ENCODE measurements around the gene RTN4R. TPM values are rescaled to one million over a fixed set of nuclear protein-coding genes. Genes with fewer than 3 reads are reported as not detected.

The RTN4R gene
- total and polyA plus RNA-seq, 9 of the 15 experiments (the other 6 are each of a cell fraction or from before 2014, with no cell fraction given): 0.04 to 2.8 (median 1.4) TPM; not detected in 3

DNA sequence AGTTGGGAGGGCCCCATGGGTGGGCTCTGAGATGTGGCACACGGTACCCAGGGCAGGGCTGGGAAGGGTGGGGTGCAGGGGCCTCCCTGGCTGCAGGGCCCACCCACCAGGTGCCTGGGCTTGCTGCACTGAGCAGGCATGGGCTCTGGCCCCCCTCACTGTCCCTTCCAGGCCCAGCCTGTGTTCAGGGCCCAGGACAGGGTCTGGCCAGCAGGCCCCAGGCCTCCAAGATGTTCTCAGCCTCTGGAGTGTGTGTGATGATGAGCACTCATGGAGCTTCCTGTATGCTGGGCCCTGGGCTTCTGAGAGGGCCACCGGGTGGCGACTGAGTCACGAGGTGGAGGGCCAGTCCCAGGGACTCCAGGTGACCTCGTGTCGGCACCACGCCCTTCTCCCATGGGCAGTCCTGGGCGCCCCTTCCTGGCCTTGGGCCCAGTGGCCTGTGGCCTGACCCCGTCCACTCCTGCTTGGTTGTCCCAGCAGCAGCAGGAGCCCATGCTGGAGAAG lies 61.4 kb downstream of the RTN4R start (continued):
- TF ChIP-seq, protein P1, sequence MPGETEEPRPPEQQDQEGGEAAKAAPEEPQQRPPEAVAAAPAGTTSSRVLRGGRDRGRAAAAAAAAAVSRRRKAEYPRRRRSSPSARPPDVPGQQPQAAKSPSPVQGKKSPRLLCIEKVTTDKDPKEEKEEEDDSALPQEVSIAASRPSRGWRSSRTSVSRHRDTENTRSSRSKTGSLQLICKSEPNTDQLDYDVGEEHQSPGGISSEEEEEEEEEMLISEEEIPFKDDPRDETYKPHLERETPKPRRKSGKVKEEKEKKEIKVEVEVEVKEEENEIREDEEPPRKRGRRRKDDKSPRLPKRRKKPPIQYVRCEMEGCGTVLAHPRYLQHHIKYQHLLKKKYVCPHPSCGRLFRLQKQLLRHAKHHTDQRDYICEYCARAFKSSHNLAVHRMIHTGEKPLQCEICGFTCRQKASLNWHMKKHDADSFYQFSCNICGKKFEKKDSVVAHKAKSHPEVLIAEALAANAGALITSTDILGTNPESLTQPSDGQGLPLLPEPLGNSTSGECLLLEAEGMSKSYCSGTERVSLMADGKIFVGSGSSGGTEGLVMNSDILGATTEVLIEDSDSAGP (CRISPR knock-in tag; IDR thresholded peaks at IDR 0.05): no peak
- TF ChIP-seq, protein P2, sequence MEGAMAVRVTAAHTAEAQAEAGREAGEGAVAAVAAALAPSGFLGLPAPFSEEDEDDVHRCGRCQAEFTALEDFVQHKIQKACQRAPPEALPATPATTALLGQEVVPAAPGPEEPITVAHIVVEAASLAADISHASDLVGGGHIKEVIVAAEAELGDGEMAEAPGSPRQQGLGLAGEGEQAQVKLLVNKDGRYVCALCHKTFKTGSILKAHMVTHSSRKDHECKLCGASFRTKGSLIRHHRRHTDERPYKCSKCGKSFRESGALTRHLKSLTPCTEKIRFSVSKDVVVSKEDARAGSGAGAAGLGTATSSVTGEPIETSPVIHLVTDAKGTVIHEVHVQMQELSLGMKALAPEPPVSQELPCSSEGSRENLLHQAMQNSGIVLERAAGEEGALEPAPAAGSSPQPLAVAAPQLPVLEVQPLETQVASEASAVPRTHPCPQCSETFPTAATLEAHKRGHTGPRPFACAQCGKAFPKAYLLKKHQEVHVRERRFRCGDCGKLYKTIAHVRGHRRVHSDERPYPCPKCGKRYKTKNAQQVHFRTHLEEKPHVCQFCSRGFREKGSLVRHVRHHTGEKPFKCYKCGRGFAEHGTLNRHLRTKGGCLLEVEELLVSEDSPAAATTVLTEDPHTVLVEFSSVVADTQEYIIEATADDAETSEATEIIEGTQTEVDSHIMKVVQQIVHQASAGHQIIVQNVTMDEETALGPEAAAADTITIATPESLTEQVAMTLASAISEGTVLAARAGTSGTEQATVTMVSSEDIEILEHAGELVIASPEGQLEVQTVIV (CRISPR knock-in tag; IDR thresholded peaks at IDR 0.05; ENCODE audit: borderline replicate concordance): no peak
- TF ChIP-seq YY1 (IDR thresholded peaks at IDR 0.05; ENCODE audit: borderline replicate concordance in 1 of 3, control insufficient read depth in 1 of 3, extremely low read depth in 1 of 3, insufficient read depth in 3 of 3, insufficient read length in 1 of 3, insufficient replicate concordance in 2 of 3, low read depth in 1 of 3, low read length in 2 of 3): peak in 2 of 3 experiments; percentile 1 to 55
- TF ChIP-seq BRD4 (IDR thresholded peaks at IDR 0.05): no peak
- no peak for TF ChIP-seq CBFA2T3 (IDR thresholded peaks at IDR 0.05)
- TF ChIP-seq, protein P3, sequence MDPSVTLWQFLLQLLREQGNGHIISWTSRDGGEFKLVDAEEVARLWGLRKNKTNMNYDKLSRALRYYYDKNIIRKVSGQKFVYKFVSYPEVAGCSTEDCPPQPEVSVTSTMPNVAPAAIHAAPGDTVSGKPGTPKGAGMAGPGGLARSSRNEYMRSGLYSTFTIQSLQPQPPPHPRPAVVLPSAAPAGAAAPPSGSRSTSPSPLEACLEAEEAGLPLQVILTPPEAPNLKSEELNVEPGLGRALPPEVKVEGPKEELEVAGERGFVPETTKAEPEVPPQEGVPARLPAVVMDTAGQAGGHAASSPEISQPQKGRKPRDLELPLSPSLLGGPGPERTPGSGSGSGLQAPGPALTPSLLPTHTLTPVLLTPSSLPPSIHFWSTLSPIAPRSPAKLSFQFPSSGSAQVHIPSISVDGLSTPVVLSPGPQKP (CRISPR knock-in tag; IDR thresholded peaks at IDR 0.05): no peak
- TF ChIP-seq, protein P4, sequence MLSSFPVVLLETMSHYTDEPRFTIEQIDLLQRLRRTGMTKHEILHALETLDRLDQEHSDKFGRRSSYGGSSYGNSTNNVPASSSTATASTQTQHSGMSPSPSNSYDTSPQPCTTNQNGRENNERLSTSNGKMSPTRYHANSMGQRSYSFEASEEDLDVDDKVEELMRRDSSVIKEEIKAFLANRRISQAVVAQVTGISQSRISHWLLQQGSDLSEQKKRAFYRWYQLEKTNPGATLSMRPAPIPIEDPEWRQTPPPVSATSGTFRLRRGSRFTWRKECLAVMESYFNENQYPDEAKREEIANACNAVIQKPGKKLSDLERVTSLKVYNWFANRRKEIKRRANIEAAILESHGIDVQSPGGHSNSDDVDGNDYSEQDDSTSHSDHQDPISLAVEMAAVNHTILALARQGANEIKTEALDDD (IDR thresholded peaks at IDR 0.05): no peak
- TF ChIP-seq MCM7 (IDR thresholded peaks at IDR 0.05): no peak
- TF ChIP-seq BRCA1 (IDR thresholded peaks at IDR 0.05): no peak
- no peak for TF ChIP-seq BRCA1 (CRISPR knock-in tag; IDR thresholded peaks at IDR 0.05)
- TF ChIP-seq ZNF764 (CRISPR knock-in tag; IDR thresholded peaks at IDR 0.05; ENCODE audit: low read depth): no peak
- TF ChIP-seq, protein P5, sequence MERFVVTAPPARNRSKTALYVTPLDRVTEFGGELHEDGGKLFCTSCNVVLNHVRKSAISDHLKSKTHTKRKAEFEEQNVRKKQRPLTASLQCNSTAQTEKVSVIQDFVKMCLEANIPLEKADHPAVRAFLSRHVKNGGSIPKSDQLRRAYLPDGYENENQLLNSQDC (CRISPR knock-in tag; IDR thresholded peaks at IDR 0.05): no peak
- peak; percentile 72 for TF ChIP-seq RB1 (IDR thresholded peaks at IDR 0.05; ENCODE audit: low read depth)
- peak; percentile 41; the same call in 1 of the 2 replicates for TF ChIP-seq MYNN (IDR thresholded peaks at IDR 0.05)
- no peak for TF ChIP-seq MYNN (CRISPR knock-in tag; IDR thresholded peaks at IDR 0.05)
- TF ChIP-seq PYGO2 (tag; IDR thresholded peaks at IDR 0.05): no peak
- peak; percentile 49 for TF ChIP-seq TBP (optimal IDR thresholded peaks at IDR 0.05; ENCODE audit: low read depth, low read length)
- TF ChIP-seq, protein P6, sequence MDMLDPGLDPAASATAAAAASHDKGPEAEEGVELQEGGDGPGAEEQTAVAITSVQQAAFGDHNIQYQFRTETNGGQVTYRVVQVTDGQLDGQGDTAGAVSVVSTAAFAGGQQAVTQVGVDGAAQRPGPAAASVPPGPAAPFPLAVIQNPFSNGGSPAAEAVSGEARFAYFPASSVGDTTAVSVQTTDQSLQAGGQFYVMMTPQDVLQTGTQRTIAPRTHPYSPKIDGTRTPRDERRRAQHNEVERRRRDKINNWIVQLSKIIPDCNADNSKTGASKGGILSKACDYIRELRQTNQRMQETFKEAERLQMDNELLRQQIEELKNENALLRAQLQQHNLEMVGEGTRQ (CRISPR knock-in tag; IDR thresholded peaks at IDR 0.05): peak; percentile 57
- TF ChIP-seq RFX5 (IDR thresholded peaks at IDR 0.05; ENCODE audit: low read depth, low read length): no peak

Measured in K562 (cell line).